Endometrial microvascular endothelial cells (primary cell): Measurements from ENCODE around the gene STUB1. TPM values are rescaled to one million over a fixed set of nuclear protein-coding genes. Genes with fewer than 3 reads are reported as not detected.

Source experiments
- in situ Hi-C: cut with HindIII; loops from 2 replicates; pipeline ENCODE4 v1.10.0; 2017; ENCODE audit warnings: low sequenced_read_pairs, low pct_unique_long_range_greater_than_20kb; ENCODE audit errors: inconsistent ontology term
- total RNA-seq: library from RNA; depleted of rRNA; stranded (reverse); fragments of >200 nt; gene quantifications from one replicate; pipeline ENCODE4 v1.2.3, GENCODE V29; 2015; ENCODE audit errors: inconsistent ontology term

Gene STUB1
- total RNA-seq, 1 donor from 2014 or later: 229 TPM

GRCh38 chr16:727291-727977, 47.2 kb downstream of the STUB1 start:
- in situ Hi-C loops: no loop called here

- in situ Hi-C loops: no loop called here
These were observed 48.1 kb downstream of the STUB1 start for GRCh38 chr16:728131-728889.

GRCh38 chr16:728890-729744, 48.9 kb downstream of the STUB1 start:
- in situ Hi-C loops: no loop called here

- in situ Hi-C loops: no loop called here
These were observed 49.8 kb downstream of the STUB1 start for GRCh38 chr16:729768-730665.

- in situ Hi-C loops: no loop called here
These were observed 50.7 kb downstream of the STUB1 start for GRCh38 chr16:730666-731509.

GRCh38 chr16:732332-732731, 52.1 kb downstream of the STUB1 start:
- in situ Hi-C loops: no loop called here

Other genes with a start within 250 kb of the STUB1 start
- gene CAPN15, start 152.7 kb upstream of the STUB1 start, total RNA-seq: 60.2 TPM
- not detected for gene PRR35, start 120.0 kb upstream of the STUB1 start, total RNA-seq
- gene NHLRC4, start 113.4 kb upstream of the STUB1 start, total RNA-seq: not detected
- gene PIGQ, start 110.4 kb upstream of the STUB1 start, total RNA-seq: 29.1 TPM
- 9.9 TPM for gene RAB40C, start 90.3 kb upstream of the STUB1 start, total RNA-seq
- gene WFIKKN1, start 49.4 kb upstream of the STUB1 start, total RNA-seq: not detected
- gene METTL26, start 44.1 kb upstream of the STUB1 start, total RNA-seq: 119 TPM
- gene MCRIP2, start 38.6 kb upstream of the STUB1 start, total RNA-seq: 23.4 TPM
- gene WDR90, start 31.0 kb upstream of the STUB1 start, total RNA-seq: 39.7 TPM
- gene RHOT2, start 12.3 kb upstream of the STUB1 start, total RNA-seq: 41.3 TPM
- gene RHBDL1, start 4.7 kb upstream of the STUB1 start, total RNA-seq: 2.1 TPM
- 68.2 TPM for gene JMJD8, start 3.9 kb downstream of the STUB1 start, total RNA-seq
- 6.3 TPM for gene WDR24, start 10.0 kb downstream of the STUB1 start, total RNA-seq
- not detected for gene FBXL16, start 25.4 kb downstream of the STUB1 start, total RNA-seq
- 17.2 TPM for gene METRN, start 34.7 kb downstream of the STUB1 start, total RNA-seq
- 14.0 TPM for gene ANTKMT, start 40.7 kb downstream of the STUB1 start, total RNA-seq
- gene CCDC78, start 46.0 kb downstream of the STUB1 start, total RNA-seq: not detected
- gene HAGHL, start 46.7 kb downstream of the STUB1 start, total RNA-seq: not detected
- gene CIAO3, start 60.6 kb downstream of the STUB1 start, total RNA-seq: 34.5 TPM
- gene MSLN, start 80.3 kb downstream of the STUB1 start, total RNA-seq: not detected
- gene RPUSD1, start 108.0 kb downstream of the STUB1 start, total RNA-seq: 77.6 TPM
- gene CHTF18, start 108.2 kb downstream of the STUB1 start, total RNA-seq: 33.9 TPM
- not detected for gene GNG13, start 120.3 kb downstream of the STUB1 start, total RNA-seq